GM12878 (cell line): ENCODE measurements around the gene CKS1B. TPM values are rescaled to one million over a fixed set of nuclear protein-coding genes. Genes with fewer than 3 reads are reported as not detected.

ENCODE experiments used
- ATF2 ChIP-seq: IDR thresholded peaks from 2 replicates; pipeline ENCODE4 v1.6.1; 2012; ENCODE audit warnings: low read length, inconsistent platforms
- BCL11A ChIP-seq: IDR thresholded peaks from 2 replicates; pipeline ENCODE4 v1.6.1; 2011; ENCODE audit warnings: low read depth, low read length
- BHLHE40 ChIP-seq, 2 experiments: fragments of 450-650 bp in 1 of 2; IDR thresholded peaks; 2 replicates each; pipeline ENCODE4 v1.6.1; 2011 to 2017; ENCODE audit warnings: low read depth in 2 of 2, borderline replicate concordance in 1 of 2, improper control_type of control experiment in 1 of 2, low read length in 1 of 2, mild to moderate bottlenecking in 1 of 2
- HDGF ChIP-seq: fragments of 450-650 bp; IDR thresholded peaks from 2 replicates; pipeline ENCODE4 v1.6.1; 2016; ENCODE audit warnings: antibody characterized with exemption
- IKZF1 ChIP-seq: fragments of 450-650 bp; conservative IDR thresholded peaks from 2 replicates; pipeline ENCODE4 v1.6.1; 2017; ENCODE audit warnings: antibody characterized with exemption, mild to moderate bottlenecking
- IKZF2 ChIP-seq, 2 experiments: fragments of 450-650 bp; IDR thresholded peaks; 2 replicates each; pipeline ENCODE4 v1.6.1; 2017; ENCODE audit warnings: mild to moderate bottlenecking in 2 of 2, moderate library complexity in 2 of 2
- MTA2 ChIP-seq: fragments of 450-650 bp; IDR thresholded peaks from 2 replicates; pipeline ENCODE4 v1.6.1; 2016; ENCODE audit warnings: low read depth, mild to moderate bottlenecking, moderate library complexity
- MTA3 ChIP-seq: IDR thresholded peaks from 2 replicates; pipeline ENCODE4 v1.6.1; 2012; ENCODE audit warnings: low read length, inconsistent platforms, borderline replicate concordance
- MXI1 ChIP-seq: fragments of 150-350 bp; IDR thresholded peaks from 2 replicates; pipeline ENCODE4 v1.6.1; 2011; ENCODE audit warnings: low read depth, mild to moderate bottlenecking, inconsistent platforms, low read length, improper control_type of control experiment
- NFIC ChIP-seq: IDR thresholded peaks from 2 replicates; pipeline ENCODE4 v1.6.1; 2012; ENCODE audit warnings: low read depth, mild to moderate bottlenecking, inconsistent platforms, low read length, moderate library complexity
- NFXL1 ChIP-seq: fragments of 450-650 bp; IDR thresholded peaks from 2 replicates; pipeline ENCODE4 v1.6.1; 2017; ENCODE audit warnings: antibody characterized with exemption, mild to moderate bottlenecking, borderline replicate concordance
- SMARCA5 ChIP-seq: fragments of 450-650 bp; IDR thresholded peaks from 2 replicates; pipeline ENCODE4 v1.6.1; 2017; ENCODE audit warnings: mild to moderate bottlenecking
- STAT3 ChIP-seq: IDR thresholded peaks from 2 replicates; pipeline ENCODE4 v1.6.1; 2011; ENCODE audit warnings: low read depth, low read length, improper control_type of control experiment
- YY1 ChIP-seq: IDR thresholded peaks from 2 replicates; pipeline ENCODE4 v1.6.1; 2011; ENCODE audit warnings: low read depth, mild to moderate bottlenecking, low read length
- ZNF687 ChIP-seq: fragments of 450-650 bp; IDR thresholded peaks from 2 replicates; pipeline ENCODE4 v1.6.1; 2017; ENCODE audit warnings: mild to moderate bottlenecking, moderate library complexity
- ZZZ3 ChIP-seq: IDR thresholded peaks from 2 replicates; pipeline ENCODE4 v1.6.1; 2011; ENCODE audit warnings: low read depth; ENCODE audit not compliant: control insufficient read depth, insufficient read length
- polyA plus RNA-seq, 11 experiments: library from polyadenylated mRNA; depleted of rRNA in 4 of 11; unstranded in 6 of 11; stranded (reverse) in 5 of 11; fragments of >200 nt; fragmentation: Nextera tagmentation in 4 of 11; fragmentation: Illumina TruSeq in 1 of 11; extraction: Ambion mirVana in 4 of 11; extraction: Trizol in 1 of 11; gene quantifications; 1 replicate in 1 of 11; 2 replicates in 10 of 11; pipeline versions ENCODE4 v1.2.1 to v1.2.3, GENCODE V29; 2011 to 2016; ENCODE audit warnings: inconsistent platforms in 2 of 11, missing spikeins in 2 of 11, low read depth in 1 of 11
- total RNA-seq, 4 experiments: library from RNA; depleted of rRNA in 3 of 4; stranded (reverse); fragments of >200 nt in 3 of 4; fragmentation: Illumina TruSeq in 1 of 4; extraction: Trizol in 1 of 4; gene quantifications; 2 replicates each; pipeline versions ENCODE4 v1.2.1 to v1.2.3, GENCODE V29; 2013 to 2021
- TF ChIP-seq, protein P1 (sequence below): fragments of 450-650 bp; IDR thresholded peaks from 2 replicates; pipeline ENCODE4 v1.6.1; 2017; ENCODE audit warnings: low read depth, mild to moderate bottlenecking, moderate library complexity
- TF ChIP-seq, protein P2 (sequence below): fragments of 450-650 bp; IDR thresholded peaks from 2 replicates; pipeline ENCODE4 v1.6.1; 2016; ENCODE audit warnings: mild to moderate bottlenecking

Gene CKS1B
- total and polyA plus RNA-seq, 10 of the 15 experiments (the other 5 are each of a cell fraction or from before 2014, with no cell fraction given): 125 to 608 (median 364) TPM

GRCh38 chr1:155004352-155005075, 30.0 kb downstream of the CKS1B start (continued):
- TF ChIP-seq MTA2: no peak
- TF ChIP-seq MTA3: no peak
- TF ChIP-seq NFIC: no peak
- no peak for TF ChIP-seq MXI1
- TF ChIP-seq HDGF: peak; percentile 67; the same call in 1 of the 2 replicates
- TF ChIP-seq ATF2: no peak
- TF ChIP-seq SMARCA5: peak; percentile 15; the same call in 1 of the 2 replicates
- no peak for TF ChIP-seq STAT3
- TF ChIP-seq BHLHE40 (IDR thresholded peaks at IDR 0.05; ENCODE audit: borderline replicate concordance in 1 of 2, low read depth in 2 of 2, low read length in 1 of 2): no peak
- TF ChIP-seq IKZF1: peak; percentile 42
- no peak for TF ChIP-seq BCL11A
- no peak for TF ChIP-seq NFXL1
- TF ChIP-seq ZZZ3: no peak
- no peak for TF ChIP-seq YY1
- TF ChIP-seq, protein P1, sequence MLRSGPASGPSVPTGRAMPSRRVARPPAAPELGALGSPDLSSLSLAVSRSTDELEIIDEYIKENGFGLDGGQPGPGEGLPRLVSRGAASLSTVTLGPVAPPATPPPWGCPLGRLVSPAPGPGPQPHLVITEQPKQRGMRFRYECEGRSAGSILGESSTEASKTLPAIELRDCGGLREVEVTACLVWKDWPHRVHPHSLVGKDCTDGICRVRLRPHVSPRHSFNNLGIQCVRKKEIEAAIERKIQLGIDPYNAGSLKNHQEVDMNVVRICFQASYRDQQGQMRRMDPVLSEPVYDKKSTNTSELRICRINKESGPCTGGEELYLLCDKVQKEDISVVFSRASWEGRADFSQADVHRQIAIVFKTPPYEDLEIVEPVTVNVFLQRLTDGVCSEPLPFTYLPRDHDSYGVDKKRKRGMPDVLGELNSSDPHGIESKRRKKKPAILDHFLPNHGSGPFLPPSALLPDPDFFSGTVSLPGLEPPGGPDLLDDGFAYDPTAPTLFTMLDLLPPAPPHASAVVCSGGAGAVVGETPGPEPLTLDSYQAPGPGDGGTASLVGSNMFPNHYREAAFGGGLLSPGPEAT: 0 out of 2 replicates have a peak, but pooled peaks have one; percentile 8
- TF ChIP-seq, protein P2, sequence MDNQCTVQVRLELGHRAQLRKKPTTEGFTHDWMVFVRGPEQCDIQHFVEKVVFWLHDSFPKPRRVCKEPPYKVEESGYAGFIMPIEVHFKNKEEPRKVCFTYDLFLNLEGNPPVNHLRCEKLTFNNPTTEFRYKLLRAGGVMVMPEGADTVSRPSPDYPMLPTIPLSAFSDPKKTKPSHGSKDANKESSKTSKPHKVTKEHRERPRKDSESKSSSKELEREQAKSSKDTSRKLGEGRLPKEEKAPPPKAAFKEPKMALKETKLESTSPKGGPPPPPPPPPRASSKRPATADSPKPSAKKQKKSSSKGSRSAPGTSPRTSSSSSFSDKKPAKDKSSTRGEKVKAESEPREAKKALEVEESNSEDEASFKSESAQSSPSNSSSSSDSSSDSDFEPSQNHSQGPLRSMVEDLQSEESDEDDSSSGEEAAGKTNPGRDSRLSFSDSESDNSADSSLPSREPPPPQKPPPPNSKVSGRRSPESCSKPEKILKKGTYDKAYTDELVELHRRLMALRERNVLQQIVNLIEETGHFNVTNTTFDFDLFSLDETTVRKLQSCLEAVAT: no peak
- no peak for TF ChIP-seq ZNF687
- peak in 1 of 2 experiments; percentile 11; a peak in 1 of 4 replicates for TF ChIP-seq IKZF2 (IDR thresholded peaks at IDR 0.05)
